Stimulated activated CD4-positive, alpha-beta T cell treated with anti-CD3 and anti-CD28 coated beads, Interleukin-2, amount 100 ng/mL, for 48 hours (primary cell): ENCODE results near the gene UVRAG.
"Not testable (repeated sequence)": the region's sequence is repeated elsewhere in the genome, so short reads cannot be mapped to it uniquely, and the experiment has no call there.

Experiments
- DNase-seq, 2 donors: peaks; one replicate each; pipeline ENCODE4 v3.0.0-alpha.2; 2020

UVRAG gene

GRCh38 chr11:76081084-76081483 lies 266.1 kb downstream of the UVRAG start:
- not testable (repeated sequence) for DNase-seq

GRCh38 chr11:76083563-76084451 lies 268.8 kb downstream of the UVRAG start:
- no peak for DNase-seq

DNA sequence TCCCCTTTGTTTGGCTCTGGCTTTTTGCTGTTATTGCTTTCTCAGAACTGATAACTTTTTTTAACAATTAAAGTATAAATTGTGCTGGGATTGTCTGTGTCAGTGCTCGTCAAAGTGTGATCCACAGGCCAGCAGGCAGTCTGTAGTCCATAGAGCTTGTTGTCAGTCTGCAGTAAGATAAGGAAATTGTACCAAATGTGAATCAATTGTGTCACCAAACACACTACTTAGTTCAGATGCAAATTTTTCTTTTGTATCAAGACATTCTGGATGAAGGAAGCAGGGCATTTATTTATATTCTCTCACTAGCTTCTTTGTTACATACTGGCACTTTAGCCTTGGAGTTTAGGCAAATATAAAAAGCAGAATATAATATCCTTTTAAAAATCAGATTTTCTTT lies 270.3 kb downstream of the UVRAG start:
- no peak for DNase-seq

- no peak for DNase-seq
Observed at GRCh38 chr11:76086743-76087635, 272.0 kb downstream of the UVRAG start.

- no peak for DNase-seq
Observed at GRCh38 chr11:76087749-76088148, 272.7 kb downstream of the UVRAG start.

DNA sequence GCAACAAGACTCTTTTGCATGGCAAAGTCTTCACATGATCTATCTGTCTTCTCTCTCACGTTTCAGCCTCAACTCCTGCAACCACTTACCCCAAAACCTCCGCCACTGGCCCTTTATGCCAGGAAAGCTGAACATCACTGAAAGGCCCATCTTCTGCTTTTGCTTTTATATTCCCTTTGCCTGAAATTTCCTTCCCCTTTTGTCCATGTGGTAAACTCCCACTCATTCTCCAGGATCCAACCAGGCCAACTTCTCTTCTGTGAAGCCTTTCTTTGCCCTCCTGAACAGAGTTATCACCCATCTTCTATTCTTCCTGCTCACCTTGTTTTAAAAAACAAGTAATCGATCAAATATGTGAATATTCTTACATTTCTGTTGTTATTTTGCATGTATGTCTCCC lies 273.5 kb downstream of the UVRAG start:
- no peak for DNase-seq

- no peak for DNase-seq
Observed at GRCh38 chr11:76090174-76090573, 275.2 kb downstream of the UVRAG start.

- no peak for DNase-seq
Observed at GRCh38 chr11:76090821-76091220, 275.8 kb downstream of the UVRAG start.

- DNase-seq, result no peak
Observed at GRCh38 chr11:76094740-76095139, 279.7 kb downstream of the UVRAG start.

DNA sequence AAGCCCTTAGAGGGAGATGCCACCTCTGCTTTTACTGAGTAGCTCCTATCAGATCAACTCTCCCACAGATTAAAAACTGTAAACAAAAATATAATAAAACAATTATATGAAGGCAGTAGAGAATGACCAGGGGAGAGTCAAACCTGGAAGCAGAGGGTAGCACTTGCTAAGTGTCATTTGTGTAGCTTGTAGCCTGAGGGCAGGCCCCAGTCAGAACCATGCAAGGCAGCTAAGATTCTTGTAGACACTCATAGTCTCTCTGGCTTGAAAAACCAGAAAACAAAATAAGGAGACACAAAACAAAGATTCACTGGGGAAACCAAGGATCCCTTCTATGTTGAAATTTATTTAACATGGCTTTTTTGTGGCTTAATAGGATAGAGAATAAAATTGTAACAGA lies 280.9 kb downstream of the UVRAG start:
- no peak for DNase-seq

GRCh38 chr11:76096552-76096951 lies 281.5 kb downstream of the UVRAG start:
- no peak for DNase-seq

GRCh38 chr11:76102802-76103201 lies 287.8 kb downstream of the UVRAG start:
- no peak for DNase-seq

DNA sequence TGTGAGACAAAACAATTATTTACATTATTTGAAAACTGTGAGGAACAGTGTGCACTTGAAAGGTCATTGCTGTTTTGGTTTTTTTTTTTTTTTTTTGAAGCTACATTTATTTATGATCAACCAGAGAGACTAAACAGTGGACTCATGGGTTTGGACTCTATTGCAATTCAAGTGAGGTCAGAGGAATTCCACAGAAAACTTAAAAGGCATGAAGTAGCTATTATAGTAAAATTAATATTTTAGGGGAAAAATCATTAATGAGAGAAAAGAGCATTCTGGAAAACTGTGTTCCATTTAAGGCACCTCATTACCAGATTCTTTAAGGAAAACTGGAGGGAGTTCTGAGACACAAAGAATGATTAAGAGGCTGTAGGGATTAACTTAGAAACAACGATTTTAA lies 288.4 kb downstream of the UVRAG start:
- no peak for DNase-seq

GRCh38 chr11:76104285-76104684 lies 289.3 kb downstream of the UVRAG start:
- no peak for DNase-seq

DNA sequence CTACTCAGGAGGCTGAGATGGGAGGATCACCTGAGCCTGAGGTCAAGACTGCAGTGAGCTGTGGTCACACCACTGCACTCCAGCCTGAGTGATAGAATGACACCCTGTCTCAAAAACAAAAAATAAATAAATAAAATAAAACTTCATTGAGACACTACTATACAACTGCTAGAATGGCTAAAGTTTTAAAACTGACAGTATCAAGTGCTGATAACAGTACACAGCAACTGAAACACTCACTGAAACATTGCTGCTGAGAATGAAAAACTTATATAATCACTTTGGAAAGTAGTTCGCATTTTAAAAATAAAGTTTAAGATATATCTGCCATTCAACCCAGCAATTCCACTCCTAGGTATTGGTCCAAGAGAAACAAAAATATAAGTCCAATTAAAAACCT lies 290.6 kb downstream of the UVRAG start:
- DNase-seq, result no peak

DNA sequence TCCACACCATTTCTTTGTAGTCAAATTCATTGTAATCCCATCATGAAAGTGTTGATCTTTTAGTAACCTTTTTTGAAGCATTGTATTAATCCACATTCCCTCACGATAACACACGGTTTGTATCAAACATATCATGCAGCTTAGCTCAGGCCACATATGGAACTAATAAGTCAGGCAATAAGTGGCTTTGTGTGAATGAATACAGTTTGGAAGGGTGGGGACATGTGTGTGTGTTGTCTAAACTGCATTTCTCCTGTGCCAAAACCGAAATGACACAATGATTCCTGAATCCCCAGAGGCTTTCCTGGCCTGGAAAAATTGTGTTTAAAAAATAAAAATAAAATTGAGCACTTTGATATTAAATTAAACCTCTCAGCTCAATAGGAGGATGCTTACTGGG lies 293.0 kb downstream of the UVRAG start:
- DNase-seq, result no peak

- DNase-seq, result no peak
Observed at GRCh38 chr11:76114238-76114637, 299.2 kb downstream of the UVRAG start.

GRCh38 chr11:76115555-76115954 lies 300.5 kb downstream of the UVRAG start:
- DNase-seq, result no peak

DNA sequence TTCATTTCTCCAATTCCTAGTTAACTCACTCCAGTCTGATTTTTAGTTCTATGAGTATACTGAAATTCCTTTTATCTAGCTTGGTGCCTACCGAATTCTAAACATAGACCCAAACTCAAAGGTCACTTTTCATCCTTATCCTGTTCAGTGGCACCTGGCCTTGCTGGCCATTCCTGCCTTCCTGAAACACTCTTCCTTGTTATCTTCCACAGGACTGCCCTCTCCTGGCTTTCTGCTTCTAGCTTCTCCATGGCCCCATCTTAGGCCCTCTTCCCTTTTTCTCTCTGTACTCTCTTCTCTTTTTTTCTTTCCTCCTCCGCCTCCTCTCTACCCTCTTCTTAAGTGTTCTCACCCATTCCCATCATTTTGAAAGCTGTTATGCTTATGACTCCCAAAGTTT lies 304.0 kb downstream of the UVRAG start:
- DNase-seq, result no peak

GRCh38 chr11:76119779-76120178 lies 304.8 kb downstream of the UVRAG start:
- no peak for DNase-seq

GRCh38 chr11:76120513-76121101 lies 305.6 kb downstream of the UVRAG start:
- DNase-seq, result no peak

- DNase-seq, result no peak
Observed at GRCh38 chr11:76123248-76123647, 308.2 kb downstream of the UVRAG start.
